GM12878 (cell line): ENCODE measurements around the gene DGKA. TPM values are rescaled to one million over a fixed set of nuclear protein-coding genes. Genes with fewer than 3 reads are reported as not detected.

Experiments used
- ATAC-seq: fragments of 200-7000 bp; cut with Tn5 transposase; 3 replicates; pipeline ENCODE4 v1.9.1; 2020; ENCODE audit warnings: mild to moderate bottlenecking, moderate library complexity
- BruUV-seq: library from RNA; stranded (reverse); fragments of 400-500 nt; replicated peaks from 2 replicates; lab custom pipeline; 2021; lab: Mats Ljungman, UMichigan
- CTCF ChIA-PET: fragments of 300-600 bp; sonication (Branson Sonifier 250); formaldehyde crosslinking; extraction: SDS; loops from one replicate; lab custom pipeline; 2021; ENCODE audit warnings: inconsistent platforms; lab: Yijun Ruan, JAX
- POLR2A ChIA-PET: fragments of 350-600 bp; formaldehyde crosslinking; extraction: SDS; loops from one replicate; lab custom pipeline; 2021; ENCODE audit warnings: inconsistent platforms; lab: Charles Lee
- RAD21 ChIA-PET: fragments of 300-600 bp; sonication (Branson Sonifier 250); formaldehyde crosslinking; loops from one replicate; lab custom pipeline; 2023; ENCODE audit warnings: antibody characterized with exemption; ENCODE audit not compliant: unreplicated experiment; lab: Charles Lee
- SMC1A ChIA-PET: fragments of 300-600 bp; sonication (Branson Sonifier 250); formaldehyde crosslinking; loops from one replicate; lab custom pipeline; 2023; ENCODE audit not compliant: unreplicated experiment, uncharacterized antibody; lab: Charles Lee
- DNase-seq: peaks from one replicate; pipeline ENCODE4 v3.0.0-alpha.2; 2011; ENCODE audit warnings: low read depth, low spot score
- FAIRE-seq: peaks from 3 replicates; lab custom pipeline; 2011; peaks lifted over from hg19 to GRCh38; lab: Jason Lieb, UNC
- H2AFZ ChIP-seq: 2 replicates; pipeline ENCODE4 v1.6.0; 2011; ENCODE audit warnings: low read depth, low read length, control low read depth; ENCODE audit not compliant: control insufficient read depth
- H3K27ac ChIP-seq: 2 replicates; pipeline ENCODE4 v1.5.1; 2011; ENCODE audit warnings: control low read depth; ENCODE audit not compliant: control insufficient read depth, insufficient read depth
- H3K27me3 ChIP-seq, 2 experiments: replicated peaks in 1 of 2; 2 replicates each; pipeline versions ENCODE4 v1.6.0 to v1.6.1; 2011; ENCODE audit warnings: low read length in 1 of 2; ENCODE audit not compliant: control insufficient read depth in 2 of 2, insufficient read depth in 2 of 2
- H3K36me3 ChIP-seq, 2 experiments: 2 replicates each; pipeline ENCODE4 v1.5.1; 2011; ENCODE audit warnings: low read length in 1 of 2; ENCODE audit not compliant: control insufficient read depth in 2 of 2, insufficient read depth in 2 of 2
- H3K4me1 ChIP-seq: 2 replicates; pipeline ENCODE4 v1.6.1; 2011; ENCODE audit warnings: mild to moderate bottlenecking, low read length, moderate library complexity, mixed read lengths; ENCODE audit not compliant: control insufficient read depth, insufficient read depth
- H3K4me2 ChIP-seq: 2 replicates; pipeline ENCODE4 v1.6.0; 2011; ENCODE audit warnings: control low read depth; ENCODE audit not compliant: control insufficient read depth, insufficient read depth
- H3K4me3 ChIP-seq: fragments of 200-600 bp; sonication (generic); 2 replicates; pipeline ENCODE4 v1.5.1; 2016
- H3K79me2 ChIP-seq: 2 replicates; pipeline ENCODE4 v1.6.0; 2011; ENCODE audit warnings: low read length; ENCODE audit not compliant: control insufficient read depth, insufficient read depth
- H3K9ac ChIP-seq: 2 replicates; pipeline ENCODE4 v1.8.0; 2011; ENCODE audit warnings: low read length, control low read depth, mixed read lengths; ENCODE audit not compliant: control insufficient read depth, insufficient read depth
- H3K9me3 ChIP-seq: replicated peaks from 3 replicates; pipeline ENCODE4 v1.5.1; 2011; ENCODE audit warnings: mild to moderate bottlenecking, low read length; ENCODE audit not compliant: control insufficient read depth, insufficient read depth
- H4K20me1 ChIP-seq: 2 replicates; pipeline ENCODE4 v1.6.0; 2011; ENCODE audit not compliant: control insufficient read depth, insufficient read depth
- CEBPB ChIP-seq, 2 experiments: fragments of 150-350 bp in 1 of 2; IDR thresholded peaks; 2 replicates each; pipeline ENCODE4 v1.6.1; 2012 to 2014; ENCODE audit warnings: low read depth in 2 of 2, low read length in 2 of 2, borderline replicate concordance in 1 of 2, inconsistent platforms in 1 of 2
- CHD2 ChIP-seq: IDR thresholded peaks from 2 replicates; pipeline ENCODE4 v1.6.1; 2011; ENCODE audit warnings: low read depth, low read length, improper control_type of control experiment, borderline replicate concordance
- DPF2 ChIP-seq: fragments of 450-650 bp; IDR thresholded peaks from 2 replicates; pipeline ENCODE4 v1.6.1; 2017; ENCODE audit warnings: mild to moderate bottlenecking
- FOXM1 ChIP-seq: IDR thresholded peaks from 2 replicates; pipeline ENCODE4 v1.6.1; 2012; ENCODE audit warnings: low read depth, mild to moderate bottlenecking, inconsistent platforms, low read length, moderate library complexity
- GATAD2B ChIP-seq: fragments of 450-650 bp; conservative IDR thresholded peaks from 2 replicates; pipeline ENCODE4 v1.6.1; 2017; ENCODE audit warnings: low read depth, mild to moderate bottlenecking, moderate library complexity
- HDAC2 ChIP-seq: fragments of 200-600 bp; sonication (generic); IDR thresholded peaks from 2 replicates; pipeline ENCODE4 v1.6.1; 2017
- MEF2B ChIP-seq: fragments of 450-650 bp; IDR thresholded peaks from 2 replicates; pipeline ENCODE4 v1.6.1; 2018; ENCODE audit warnings: mild to moderate bottlenecking, moderate library complexity; ENCODE audit not compliant: partially characterized antibody, poor library complexity, severe bottlenecking
- RAD51 ChIP-seq: fragments of 450-650 bp; IDR thresholded peaks from 2 replicates; pipeline ENCODE4 v1.6.1; 2016; ENCODE audit warnings: moderate library complexity, mild to moderate bottlenecking, inconsistent platforms
- RFX5 ChIP-seq: IDR thresholded peaks from 2 replicates; pipeline ENCODE4 v1.6.1; 2011; ENCODE audit warnings: low read depth, low read length, improper control_type of control experiment
- SIX5 ChIP-seq: IDR thresholded peaks from 2 replicates; pipeline ENCODE4 v1.6.1; 2011; ENCODE audit warnings: mild to moderate bottlenecking, low read depth, low read length, moderate library complexity; ENCODE audit not compliant: severe bottlenecking
- SREBF2 ChIP-seq: IDR thresholded peaks from 2 replicates; pipeline ENCODE4 v1.6.1; 2012; ENCODE audit warnings: mild to moderate bottlenecking, low read length
- STAT1 ChIP-seq: fragments of 450-650 bp; conservative IDR thresholded peaks from 2 replicates; pipeline ENCODE4 v1.6.1; 2014; ENCODE audit warnings: antibody characterized with exemption, mild to moderate bottlenecking
- WRNIP1 ChIP-seq: IDR thresholded peaks from 2 replicates; pipeline ENCODE4 v1.6.1; 2011; ENCODE audit warnings: low read depth, low read length, improper control_type of control experiment, borderline replicate concordance
- ZNF217 ChIP-seq: fragments of 450-650 bp; IDR thresholded peaks from 2 replicates; pipeline ENCODE4 v1.6.1; 2017; ENCODE audit warnings: antibody characterized with exemption, mild to moderate bottlenecking
- ZNF274 ChIP-seq: IDR thresholded peaks from one replicate; pipeline ENCODE4 v1.8.0; 2011; ENCODE audit not compliant: insufficient read length, insufficient read depth
- WGBS: methylation state at CpG from one replicate; pipeline ENCODE4 v1.1.6; 2016; ENCODE audit warnings: low lambda C conversion rate; ENCODE audit not compliant: insufficient replicate concordance, insufficient coverage; ENCODE audit errors: missing lambda C conversion rate; 5-methylcytosine and 5-hydroxymethylcytosine counted together
- in situ Hi-C: fragments of 300-500 bp; cut with MboI; formaldehyde crosslinking; loops from 9 replicates; pipeline ENCODE4 v1.14.3; 2018; ENCODE audit warnings: mixed read lengths
- intact Hi-C: fragments of 100-400 bp; cut with micrococcal nuclease; formaldehyde crosslinking; loops from one replicate; pipeline ENCODE4 v1.14.2; 2022; ENCODE audit not compliant: unreplicated experiment
- polyA plus RNA-seq, 11 experiments: library from polyadenylated mRNA; depleted of rRNA in 4 of 11; unstranded in 6 of 11; stranded (reverse) in 5 of 11; fragments of >200 nt; fragmentation: Nextera tagmentation in 4 of 11; fragmentation: Illumina TruSeq in 1 of 11; extraction: Ambion mirVana in 4 of 11; extraction: Trizol in 1 of 11; gene quantifications; 1 replicate in 1 of 11; 2 replicates in 10 of 11; pipeline versions ENCODE4 v1.2.1 to v1.2.3, GENCODE V29; 2011 to 2016; ENCODE audit warnings: inconsistent platforms in 2 of 11, missing spikeins in 2 of 11, low read depth in 1 of 11
- total RNA-seq, 4 experiments: library from RNA; depleted of rRNA in 3 of 4; stranded (reverse); fragments of >200 nt in 3 of 4; fragmentation: Illumina TruSeq in 1 of 4; extraction: Trizol in 1 of 4; gene quantifications; 2 replicates each; pipeline versions ENCODE4 v1.2.1 to v1.2.3, GENCODE V29; 2013 to 2021
- TF ChIP-seq, protein P1 (sequence below): fragments of 450-650 bp; IDR thresholded peaks from 2 replicates; pipeline ENCODE4 v1.6.1; 2017; ENCODE audit warnings: low read depth, mild to moderate bottlenecking, moderate library complexity
- TF ChIP-seq, protein P2 (sequence below): fragments of 450-650 bp; formaldehyde crosslinking; IDR thresholded peaks from 2 replicates; pipeline ENCODE4 v1.4.0; 2022; ENCODE audit warnings: mild to moderate bottlenecking, moderate library complexity

DGKA gene
- total and polyA plus RNA-seq, 10 of the 15 experiments (the other 5 are each of a cell fraction or from before 2014, with no cell fraction given) = 14.0 to 65.5 (median 37.1) TPM

DNA sequence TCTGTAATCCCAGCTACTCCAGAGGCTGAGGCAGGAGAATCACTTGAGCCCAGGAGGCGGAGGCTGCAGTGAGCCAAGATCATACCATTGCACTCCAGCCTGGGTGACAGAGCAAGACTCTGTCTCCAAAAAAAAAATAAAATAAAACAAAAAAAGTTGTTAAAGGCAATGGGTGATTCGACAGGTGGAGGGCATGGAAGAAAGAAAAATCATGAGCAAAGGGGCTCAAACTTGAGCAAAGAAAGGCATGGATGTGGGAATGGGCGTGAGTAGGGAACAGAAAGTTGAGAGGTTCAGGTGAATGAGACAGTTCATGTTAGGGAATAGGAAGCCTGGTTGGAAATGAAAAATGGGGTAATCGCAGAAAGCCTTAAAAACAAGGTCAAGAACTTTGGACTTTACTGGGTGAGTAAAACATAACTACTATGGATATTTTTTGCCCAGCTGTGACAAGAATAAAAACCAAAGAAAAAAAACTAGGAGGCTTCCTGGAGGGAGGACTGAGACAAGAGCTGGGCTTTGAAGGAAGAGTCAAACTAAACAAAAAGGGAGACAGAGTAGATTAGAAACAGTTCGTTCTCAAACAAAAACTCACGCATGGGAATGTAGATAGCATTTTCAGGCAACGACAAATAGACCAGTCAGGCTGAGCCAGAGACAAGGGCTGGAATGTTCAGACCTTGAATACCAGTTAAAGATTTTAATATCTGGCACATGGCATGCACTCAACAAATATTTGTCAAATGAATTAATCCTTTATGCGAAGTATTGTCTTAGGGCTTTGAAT, 22.0 kb upstream of the DGKA start:
- SMC1A ChIA-PET = interaction anchor here (0.7 kb wide), 1 partner anchor 187 kb away, joined by 3 read pairs; no protein-coding TSS in a partner anchor

More for the DNA sequence above, 22.0 kb upstream of the DGKA start:
- in situ Hi-C loops = no loop called here
- CTCF ChIA-PET = no interaction called here
- intact Hi-C loops = no loop called here
- Histone ChIP-seq H3K9me3 (no peaks in the 10 kb centered on the region), H3K79me2 (no peaks in the 10 kb centered on the region; the same call in none of the 2 replicates), H3K4me2 (no peak overlapping the region), H3K9ac (no peak overlapping the region), H3K4me1 (no peaks in the 10 kb centered on the region), H3K36me3 (no peaks in the 10 kb centered on the region; a peak in 1 of 4 replicates), H3K4me3 (no peak overlapping the region), H3K27me3 (no peaks in the 10 kb centered on the region), H4K20me1 (no peaks in the 10 kb centered on the region), H2AFZ (no peak overlapping the region), H3K27ac (no peak overlapping the region)
- ATAC-seq (no peak), FAIRE-seq (no peak), DNase-seq (no peak)
- TF ChIP-seq CHD2 = no peak
- TF ChIP-seq CEBPB (IDR thresholded peaks at IDR 0.05; ENCODE audit: borderline replicate concordance in 1 of 2, low read depth in 2 of 2, low read length in 2 of 2) = no peak
- no peak for TF ChIP-seq SIX5
- no peak for TF ChIP-seq HDAC2
- TF ChIP-seq ZNF274 = no peak
- TF ChIP-seq, protein P1, sequence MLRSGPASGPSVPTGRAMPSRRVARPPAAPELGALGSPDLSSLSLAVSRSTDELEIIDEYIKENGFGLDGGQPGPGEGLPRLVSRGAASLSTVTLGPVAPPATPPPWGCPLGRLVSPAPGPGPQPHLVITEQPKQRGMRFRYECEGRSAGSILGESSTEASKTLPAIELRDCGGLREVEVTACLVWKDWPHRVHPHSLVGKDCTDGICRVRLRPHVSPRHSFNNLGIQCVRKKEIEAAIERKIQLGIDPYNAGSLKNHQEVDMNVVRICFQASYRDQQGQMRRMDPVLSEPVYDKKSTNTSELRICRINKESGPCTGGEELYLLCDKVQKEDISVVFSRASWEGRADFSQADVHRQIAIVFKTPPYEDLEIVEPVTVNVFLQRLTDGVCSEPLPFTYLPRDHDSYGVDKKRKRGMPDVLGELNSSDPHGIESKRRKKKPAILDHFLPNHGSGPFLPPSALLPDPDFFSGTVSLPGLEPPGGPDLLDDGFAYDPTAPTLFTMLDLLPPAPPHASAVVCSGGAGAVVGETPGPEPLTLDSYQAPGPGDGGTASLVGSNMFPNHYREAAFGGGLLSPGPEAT = no peak
- TF ChIP-seq WRNIP1 = no peak
- TF ChIP-seq, protein P2, sequence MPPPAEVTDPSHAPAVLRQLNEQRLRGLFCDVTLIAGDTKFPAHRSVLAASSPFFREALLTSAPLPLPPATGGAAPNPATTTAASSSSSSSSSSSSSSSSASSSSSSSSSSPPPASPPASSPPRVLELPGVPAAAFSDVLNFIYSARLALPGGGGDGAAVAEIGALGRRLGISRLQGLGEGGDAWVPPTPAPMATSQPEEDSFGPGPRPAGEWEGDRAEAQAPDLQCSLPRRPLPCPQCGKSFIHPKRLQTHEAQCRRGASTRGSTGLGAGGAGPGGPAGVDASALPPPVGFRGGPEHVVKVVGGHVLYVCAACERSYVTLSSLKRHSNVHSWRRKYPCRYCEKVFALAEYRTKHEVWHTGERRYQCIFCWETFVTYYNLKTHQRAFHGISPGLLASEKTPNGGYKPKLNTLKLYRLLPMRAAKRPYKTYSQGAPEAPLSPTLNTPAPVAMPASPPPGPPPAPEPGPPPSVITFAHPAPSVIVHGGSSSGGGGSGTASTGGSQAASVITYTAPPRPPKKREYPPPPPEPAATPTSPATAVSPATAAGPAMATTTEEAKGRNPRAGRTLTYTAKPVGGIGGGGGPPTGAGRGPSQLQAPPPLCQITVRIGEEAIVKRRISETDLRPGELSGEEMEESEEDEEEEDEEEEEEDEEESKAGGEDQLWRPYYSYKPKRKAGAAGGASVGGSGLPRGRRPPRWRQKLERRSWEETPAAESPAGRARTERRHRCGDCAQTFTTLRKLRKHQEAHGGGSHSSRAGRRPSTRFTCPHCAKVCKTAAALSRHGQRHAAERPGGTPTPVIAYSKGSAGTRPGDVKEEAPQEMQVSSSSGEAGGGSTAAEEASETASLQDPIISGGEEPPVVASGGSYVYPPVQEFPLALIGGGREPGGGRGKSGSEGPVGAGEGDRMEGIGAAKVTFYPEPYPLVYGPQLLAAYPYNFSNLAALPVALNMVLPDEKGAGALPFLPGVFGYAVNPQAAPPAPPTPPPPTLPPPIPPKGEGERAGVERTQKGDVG (CRISPR knock-in tag) = no peak
- TF ChIP-seq FOXM1 = no peak
- no peak for TF ChIP-seq DPF2
- no peak for TF ChIP-seq STAT1
- no peak for TF ChIP-seq RFX5
- no peak for TF ChIP-seq RAD51
- TF ChIP-seq MEF2B = no peak
- TF ChIP-seq GATAD2B = no peak
- TF ChIP-seq ZNF217 = no peak
- no peak for TF ChIP-seq SREBF2
- RAD21 ChIA-PET = no interaction called here
- WGBS = 95% methylated on average over 8 of the region's 8 CpGs
- POLR2A ChIA-PET = no interaction called here
- no TSS peak for BruUV-seq
